GM18520 (cell line): Measurements from ENCODE around the gene FAM110C.
"Not testable (repeated sequence)": the region's sequence is repeated elsewhere in the genome, so short reads cannot be mapped to it uniquely, and the experiment has no call there.

Source experiments
- ATAC-seq: cut with Tn5 transposase; IDR thresholded peaks from one replicate; pipeline ENCODE4 v1.9.1; 2021; ENCODE audit not compliant: unreplicated experiment

FAM110C gene, protein sequence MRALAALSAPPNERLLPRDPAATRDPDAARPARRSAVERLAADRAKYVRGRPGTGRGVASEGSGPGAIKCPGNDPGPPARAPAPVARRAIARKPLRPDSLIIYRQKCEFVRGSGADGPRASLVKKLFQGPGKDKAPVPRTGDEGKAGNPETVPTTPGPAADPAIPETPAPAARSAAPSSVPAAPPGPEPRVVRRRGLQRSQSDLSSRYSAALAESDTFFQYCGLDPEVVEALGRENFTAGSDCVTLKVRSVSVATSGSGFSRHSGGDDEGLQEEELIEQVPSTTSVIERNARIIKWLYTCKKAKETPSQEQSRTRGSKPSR

DNA sequence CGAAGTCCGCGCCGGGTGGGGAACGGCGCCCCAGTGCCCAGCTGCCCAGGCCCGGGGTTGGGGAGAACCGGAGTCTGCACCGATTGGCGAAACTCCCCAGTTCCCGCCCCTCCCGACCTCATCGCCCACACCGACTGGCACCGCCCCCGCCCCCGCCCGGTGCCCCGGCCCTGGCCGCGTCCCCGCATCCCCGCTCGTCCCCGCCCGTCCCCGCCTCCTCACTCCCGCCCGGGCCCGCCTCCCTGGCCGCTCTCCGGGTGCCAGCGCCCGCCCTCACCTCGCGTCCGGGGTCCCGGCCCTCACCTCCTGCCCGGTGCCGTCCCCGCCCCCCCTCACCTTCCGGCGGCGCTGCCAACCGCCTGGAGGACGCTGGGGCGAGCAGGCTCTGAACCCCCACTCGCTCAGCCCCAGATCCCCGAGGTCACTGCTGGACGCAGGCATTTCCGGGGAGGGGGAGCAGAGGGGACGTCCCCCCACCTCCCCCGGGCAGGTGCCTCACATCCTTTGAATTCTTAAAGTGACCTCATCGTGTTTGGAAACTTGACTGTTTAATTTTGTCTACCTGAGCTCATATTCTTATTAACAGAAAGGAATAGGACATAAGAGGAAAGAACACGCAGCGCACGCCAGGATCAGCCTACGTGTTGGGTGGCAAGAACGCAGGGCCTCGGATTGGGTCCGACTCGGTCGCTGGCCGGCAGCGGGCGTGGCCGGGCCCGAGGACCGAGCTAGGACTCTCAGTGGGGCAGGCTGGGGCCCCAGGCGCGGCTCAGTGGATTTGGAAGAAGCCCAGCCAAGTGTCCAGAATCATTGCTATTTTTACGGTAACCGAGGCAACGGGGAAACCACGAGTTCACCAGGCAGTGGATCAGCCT lies at the start of gene FAM110C:
TSS of gene FAM110C (minus strand) at position 35 of the 875 bp plus-strand sequence. CDS start 120 bp downstream, outside the sequence.
- ATAC-seq, result no peak

DNA sequence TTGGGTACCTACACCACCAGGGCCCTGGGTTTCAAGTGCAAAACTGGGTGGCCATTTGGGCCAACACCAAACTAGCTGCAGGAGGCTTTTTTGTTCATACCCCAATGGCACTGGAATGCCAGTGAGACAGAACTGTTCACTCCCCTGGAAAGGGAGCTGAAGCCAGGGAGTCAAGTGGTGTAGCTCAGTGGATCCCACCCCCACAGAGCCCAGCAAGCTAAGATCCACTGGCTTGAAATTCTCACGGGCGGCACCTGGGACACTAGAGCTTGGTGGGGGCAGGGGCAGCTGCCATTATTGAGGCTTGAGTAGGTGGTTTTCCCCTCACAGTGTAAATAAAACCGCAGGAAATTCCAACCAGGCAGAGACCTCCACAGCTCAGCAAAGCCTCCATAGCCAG lies 46.0 kb upstream of the FAM110C start:
- ATAC-seq, result no peak

DNA sequence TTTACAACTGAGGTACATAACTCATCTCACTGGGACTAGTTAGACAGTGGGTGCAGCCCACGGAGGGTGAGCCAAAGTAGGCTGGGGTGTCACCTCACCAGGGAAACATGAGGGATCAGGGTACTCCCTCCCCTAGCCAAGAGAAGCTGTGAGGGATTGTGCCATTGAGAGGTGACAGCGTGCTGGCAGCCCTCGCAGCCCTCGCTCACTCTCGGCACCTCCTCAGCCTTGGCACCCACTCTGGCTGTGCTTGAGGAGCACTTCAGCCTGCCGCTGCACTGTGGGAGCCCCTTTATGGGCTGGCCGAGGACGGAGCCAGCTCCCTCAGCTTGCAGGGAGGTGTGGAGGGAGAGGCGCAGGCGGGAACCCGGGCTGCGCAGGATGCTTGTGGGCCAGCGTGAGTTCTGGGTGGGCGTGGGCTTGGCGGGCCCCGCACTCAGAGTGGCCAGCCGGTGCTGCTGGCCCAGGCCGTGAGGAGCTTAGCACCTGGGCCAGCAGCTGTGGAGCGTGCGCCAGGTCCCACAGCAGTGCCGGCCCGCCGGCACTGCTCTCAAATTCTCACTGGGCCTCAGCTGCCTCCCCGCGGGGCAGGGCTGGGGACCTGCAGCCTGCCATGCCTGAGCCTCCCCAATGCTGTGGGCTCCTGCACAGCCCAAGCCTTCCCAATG lies 44.5 kb upstream of the FAM110C start:
- ATAC-seq, result no peak

DNA sequence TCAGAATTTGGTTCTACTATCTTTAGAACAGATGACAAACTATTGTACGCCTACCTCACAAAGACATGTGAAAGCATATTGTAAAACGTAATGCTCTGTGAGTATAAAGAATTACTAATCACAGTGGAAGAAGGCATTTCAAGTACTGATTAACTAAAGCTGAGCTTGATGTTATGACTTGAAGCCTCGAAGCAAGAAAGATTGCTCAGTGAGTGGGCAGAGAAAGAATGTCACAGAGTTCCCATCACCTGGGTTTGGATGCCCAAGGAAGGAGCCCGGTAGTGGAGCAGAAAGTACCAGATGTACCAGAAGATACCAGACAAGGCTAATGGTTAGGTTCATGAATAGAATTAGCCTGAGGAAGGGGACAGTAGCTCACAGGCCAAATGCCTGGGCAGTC lies 39.5 kb upstream of the FAM110C start:
- ATAC-seq, result no peak

DNA sequence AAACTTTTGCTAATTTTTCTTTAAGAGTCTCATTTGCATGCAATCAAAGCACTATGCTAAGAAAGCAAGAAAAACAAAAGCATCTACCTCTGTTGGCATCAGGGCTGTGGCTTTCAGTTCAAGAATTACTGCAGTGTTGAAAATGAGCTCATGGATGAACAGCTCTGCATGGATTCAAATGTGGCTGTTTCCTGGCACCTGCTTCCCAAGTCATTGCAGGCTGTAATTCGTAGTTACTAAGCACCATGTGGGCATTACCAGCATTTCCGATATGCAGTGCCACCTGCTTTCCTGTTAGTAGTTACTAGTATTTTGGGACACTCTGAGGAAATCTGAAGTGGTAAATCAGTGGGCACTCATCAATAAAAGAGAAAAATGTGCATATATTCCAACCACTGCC lies 37.8 kb upstream of the FAM110C start:
- ATAC-seq, result no peak

DNA sequence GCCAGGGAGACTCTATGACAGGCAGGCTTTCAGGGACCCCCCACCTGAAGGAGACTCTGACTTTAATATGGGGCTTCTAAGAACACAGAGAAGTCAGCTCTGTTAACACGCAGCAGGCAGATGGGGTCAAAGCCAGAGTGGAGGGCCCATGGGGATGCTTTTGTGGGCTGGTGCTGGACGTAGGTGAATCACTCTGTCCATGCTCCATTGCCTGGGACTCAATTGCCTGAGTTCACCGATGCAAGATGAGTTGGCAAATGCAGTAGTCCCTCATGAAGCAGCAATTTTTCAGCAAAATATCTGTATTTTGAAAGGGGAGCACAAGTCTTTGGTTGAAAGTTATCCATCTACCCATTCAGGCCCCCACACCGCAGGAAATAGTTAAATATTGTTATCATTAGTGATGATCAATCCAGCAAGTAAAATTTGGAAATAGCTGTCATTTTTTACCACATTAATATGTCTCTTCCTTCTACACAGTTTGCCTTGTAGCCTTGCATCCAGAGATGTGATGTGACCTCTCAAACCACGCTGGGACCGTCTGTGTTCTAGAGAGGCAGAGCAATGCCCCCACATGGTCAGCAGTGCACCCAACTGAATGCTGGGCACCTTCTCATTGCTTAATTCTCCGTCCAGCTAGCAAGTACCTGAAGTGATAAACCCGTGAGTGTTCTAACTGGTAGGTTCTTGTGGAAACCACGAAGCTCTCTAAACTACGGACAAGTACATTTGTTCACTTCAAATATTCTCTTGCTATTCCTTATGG lies 34.8 kb upstream of the FAM110C start:
- ATAC-seq, result no peak

DNA sequence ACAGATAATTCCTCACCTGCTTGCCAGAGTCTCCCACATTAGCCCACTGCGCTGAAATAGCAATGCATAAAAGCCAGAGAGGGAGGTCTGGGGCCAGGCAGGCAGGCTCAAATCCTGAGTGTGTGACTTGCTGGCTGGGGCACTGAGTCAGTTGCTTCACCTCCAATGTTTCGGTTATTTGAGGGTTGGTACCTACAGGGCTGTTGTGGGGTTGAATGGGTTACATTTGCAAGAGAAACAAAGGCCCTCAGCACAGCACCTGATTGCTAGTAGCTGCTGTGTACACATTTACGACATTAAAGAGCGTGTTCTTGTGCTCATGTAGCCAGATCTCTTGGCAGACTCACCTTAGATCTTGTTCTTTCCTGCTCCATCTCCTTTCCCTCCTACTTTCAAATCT lies 34.1 kb upstream of the FAM110C start:
- ATAC-seq, result no peak

DNA sequence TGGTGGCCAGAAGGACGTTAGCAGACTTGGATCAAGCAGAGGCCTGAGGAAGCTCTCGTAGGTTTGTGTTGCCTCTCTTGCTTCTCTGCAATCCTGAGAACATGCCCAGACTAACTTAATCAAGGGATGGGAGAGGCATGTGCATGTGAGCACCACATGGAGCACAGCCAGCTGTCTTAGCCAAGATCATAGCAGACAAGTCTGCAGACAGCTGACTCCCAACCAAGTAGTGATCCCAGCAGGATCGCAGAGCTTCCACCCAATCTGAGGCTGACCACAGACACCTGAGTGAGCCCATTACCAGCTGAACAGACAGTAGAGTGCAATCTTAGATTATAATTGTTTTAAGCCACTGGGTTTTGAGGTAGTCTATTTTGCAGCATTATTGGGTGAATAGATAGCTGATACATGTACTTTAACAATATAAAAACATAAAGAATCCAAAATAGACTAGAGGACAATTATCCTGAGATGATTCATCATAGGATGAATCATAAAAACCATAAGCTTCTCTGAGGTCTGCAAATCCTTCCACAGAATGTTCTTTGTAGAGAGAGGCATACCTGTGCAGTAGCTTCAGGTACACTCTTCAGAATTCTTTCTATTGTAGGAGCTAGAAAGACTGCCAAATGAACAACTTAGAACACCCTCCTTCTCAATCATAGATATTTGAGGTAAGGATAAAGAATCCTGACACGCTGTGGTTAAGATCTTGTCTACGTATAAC lies 25.2 kb upstream of the FAM110C start:
- ATAC-seq, result no peak

DNA sequence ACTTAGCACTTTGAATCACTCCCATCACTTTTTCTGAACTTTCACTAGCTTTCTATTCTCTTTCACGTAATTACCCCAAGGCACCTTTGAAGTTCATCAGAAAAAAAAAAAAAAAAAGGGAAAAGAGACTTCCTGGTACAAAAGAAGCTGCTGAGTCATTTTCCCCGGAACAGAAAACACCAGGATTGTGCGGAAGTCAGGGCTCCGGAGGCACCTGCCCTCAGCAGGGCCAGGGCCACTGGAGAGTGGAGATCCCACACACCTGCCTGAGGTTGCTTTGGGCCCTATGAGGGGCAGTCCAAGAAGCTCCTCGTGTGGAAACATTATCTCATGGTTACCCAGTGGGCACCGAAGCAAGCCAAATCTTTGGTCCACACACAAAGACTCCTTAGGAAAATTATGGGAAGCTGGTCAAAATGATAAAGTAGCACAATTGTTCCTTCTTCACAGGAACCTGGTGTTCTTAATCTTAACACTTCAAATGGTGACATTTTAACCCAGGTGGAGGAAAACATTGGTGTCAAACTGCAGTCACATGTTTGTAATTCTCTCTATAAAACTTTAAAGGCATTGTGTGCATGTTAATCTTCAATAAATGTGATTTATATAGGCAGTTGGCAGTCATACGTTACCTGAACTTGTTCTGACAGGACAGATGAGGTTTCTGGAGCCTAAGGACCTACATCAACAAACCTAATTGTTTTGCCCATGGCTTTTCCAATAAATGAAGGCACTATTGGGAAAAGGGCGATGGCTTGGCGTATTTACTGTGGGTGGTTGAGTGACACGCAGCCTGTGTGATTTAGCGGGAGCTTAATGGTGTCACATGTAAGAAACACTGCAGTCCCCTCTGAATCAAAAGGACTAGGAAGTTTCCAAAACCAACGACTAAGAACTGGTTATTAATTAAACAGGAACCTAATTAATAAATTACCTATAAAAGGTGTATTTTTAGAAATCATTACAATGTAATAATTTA lies 23.4 kb upstream of the FAM110C start:
- no peak for ATAC-seq

DNA sequence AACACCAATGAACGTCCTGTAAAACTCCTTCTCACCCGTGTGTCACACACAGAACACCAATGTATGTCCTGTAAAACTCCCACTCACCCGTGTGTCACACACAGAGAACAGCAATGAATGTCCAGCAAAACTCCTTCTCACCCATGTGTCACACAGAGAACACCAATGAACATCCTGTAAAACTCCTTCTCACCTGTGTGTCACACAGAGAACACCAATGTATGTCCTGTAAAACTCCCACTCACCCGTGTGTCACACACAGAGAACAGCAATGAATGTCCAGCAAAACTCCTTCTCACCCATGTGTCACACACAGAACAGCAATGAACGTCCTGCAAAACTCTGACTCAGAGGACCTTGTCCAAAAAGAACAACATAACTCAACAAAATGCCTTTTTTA lies 22.3 kb upstream of the FAM110C start:
- not testable (repeated sequence) for ATAC-seq

DNA sequence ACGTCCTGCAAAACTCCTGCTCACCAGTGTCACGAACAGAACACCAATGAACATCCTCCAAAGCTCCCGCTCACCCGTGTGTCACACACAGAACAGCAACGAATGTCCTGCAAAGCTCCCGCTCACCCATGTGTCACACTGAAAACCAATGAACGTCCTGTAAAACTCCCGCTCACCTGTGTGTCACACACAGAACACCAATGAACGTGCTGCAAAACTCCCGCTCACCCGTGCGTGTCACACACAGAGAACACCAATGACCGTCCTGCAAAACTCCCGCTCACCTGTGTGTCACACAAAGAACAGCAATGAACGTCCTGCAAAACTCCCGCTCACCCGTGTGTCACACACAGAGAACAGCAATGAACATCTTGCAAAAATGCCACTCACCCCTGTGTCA lies 20.5 kb upstream of the FAM110C start:
- ATAC-seq, result no peak

DNA sequence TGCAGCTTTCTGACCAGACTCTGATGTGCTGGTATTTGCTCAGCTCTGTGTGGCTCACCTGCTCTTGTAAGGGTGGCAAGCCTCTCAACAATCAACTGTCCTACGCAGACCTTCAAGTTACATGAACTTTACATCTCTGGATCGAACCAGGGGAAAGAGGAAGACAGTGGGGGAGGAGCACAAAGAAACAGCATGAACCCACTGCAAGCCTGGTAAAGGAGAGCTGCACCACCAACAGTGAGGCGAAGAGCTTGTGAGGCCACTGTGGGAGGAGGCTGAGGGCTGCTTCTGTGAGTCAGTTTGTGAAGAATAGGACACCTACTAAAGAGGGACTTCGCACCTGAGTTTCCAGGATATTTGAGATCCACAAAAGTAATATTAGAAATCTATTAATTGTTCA lies 18.8 kb upstream of the FAM110C start:
- ATAC-seq, result no peak

DNA sequence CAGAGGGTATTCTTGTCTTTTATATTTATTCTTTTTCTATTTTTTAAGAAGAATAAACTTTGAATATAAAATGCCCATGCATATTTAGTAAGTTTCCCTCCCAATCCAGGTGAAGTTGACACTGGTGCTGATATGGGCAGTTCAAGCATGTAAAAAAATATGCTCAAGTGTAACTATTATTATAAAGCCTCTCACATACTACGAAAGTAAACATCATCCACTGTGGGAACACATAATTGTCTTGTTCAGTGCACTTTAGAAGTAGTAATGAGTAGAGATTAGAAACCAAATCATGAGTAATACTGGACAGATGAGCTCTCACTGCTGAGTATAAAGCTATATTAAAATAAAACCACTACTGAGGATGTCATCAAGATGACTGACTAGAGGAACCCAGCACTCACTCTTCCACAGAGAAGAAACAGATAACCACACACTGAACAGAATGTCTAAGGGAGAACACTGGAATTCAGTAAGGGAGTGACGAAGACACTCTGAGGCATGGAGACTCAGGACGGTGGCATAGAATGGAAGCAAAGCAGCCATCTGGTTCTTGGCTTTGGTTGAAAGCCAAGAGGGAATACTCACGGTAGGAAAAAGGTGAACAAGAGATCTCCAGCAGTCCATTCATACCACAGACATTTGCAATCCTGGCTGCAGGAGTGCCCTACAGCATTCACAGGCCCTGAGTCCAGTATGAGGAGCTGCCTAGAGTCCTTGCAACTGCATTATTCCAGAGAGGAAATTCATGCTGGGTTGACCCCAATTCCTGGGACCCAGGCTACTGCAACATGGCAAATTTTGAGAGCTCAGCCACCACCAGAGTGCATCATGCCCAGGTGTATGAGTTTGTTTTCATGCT lies 9.5 kb upstream of the FAM110C start:
- ATAC-seq, result no peak

DNA sequence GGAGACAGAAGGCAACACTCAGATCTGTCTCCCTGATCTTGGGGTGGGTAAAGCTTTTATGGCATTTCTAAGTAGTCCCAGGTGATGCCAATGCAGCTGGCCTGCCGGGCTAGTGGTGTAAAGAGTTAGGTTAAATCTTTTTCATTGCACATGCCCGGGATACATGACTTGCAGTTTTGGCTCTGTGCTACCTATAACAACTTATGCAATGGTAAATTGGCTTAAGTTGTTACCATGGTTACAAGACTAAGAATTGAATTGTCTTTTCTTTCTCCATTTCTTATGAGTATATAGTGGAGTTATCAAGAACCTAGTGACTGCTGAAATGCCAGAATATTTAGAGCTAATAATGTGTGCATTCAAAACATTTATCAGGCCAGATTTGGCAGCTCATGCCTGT lies 5.3 kb upstream of the FAM110C start:
- ATAC-seq, result no peak

DNA sequence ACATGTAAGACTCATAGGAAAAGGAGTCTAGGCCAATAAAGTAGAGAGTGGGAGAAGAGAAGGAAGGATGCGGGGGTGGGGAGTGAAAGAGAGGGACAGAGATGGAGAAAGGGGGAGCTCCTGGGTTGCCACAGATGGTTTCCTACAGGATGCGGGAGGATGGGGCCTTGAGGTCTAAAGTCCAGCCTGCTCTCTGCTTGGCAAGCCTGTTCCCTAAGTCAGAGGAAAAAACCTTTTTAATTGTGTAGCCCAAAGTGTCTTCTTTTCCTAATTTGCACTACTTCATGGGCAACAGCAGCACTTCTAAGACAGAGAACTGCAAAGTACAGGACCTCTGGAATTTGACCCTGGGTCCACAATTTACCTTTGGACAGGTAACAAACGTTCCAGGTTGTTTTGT lies 1.4 kb upstream of the FAM110C start:
- no peak for ATAC-seq

DNA sequence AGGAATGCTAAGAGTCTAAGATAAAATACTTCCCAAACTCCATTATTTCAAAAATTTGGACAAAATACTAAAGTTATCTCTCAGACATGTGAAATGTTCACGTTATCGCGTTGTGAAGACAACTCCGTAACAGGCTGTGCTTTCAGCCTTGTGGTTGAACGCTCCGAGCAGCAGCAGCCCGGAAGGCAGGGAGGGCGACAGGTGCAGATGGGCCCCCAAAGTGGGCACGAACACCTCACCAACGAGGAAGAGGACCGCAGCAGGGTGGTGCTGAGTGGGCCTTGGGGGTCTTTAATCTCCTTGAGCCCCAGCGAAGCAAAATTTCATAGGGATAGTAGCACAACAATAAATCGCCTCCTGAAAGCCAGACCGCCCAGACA lies 1.0 kb upstream of the FAM110C start:
- no peak for ATAC-seq

DNA sequence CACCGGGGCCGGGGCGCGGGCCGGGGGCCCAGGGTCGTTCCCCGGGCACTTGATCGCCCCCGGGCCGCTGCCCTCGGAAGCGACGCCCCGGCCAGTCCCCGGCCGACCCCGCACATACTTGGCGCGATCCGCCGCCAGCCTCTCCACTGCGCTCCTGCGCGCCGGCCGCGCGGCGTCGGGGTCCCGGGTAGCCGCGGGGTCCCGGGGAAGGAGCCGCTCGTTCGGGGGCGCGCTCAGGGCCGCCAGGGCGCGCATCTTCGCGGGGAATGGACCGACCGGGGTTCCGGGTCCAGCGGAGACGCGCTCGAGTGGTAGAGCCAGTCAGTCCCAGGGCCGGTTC lies 204 bp downstream of the FAM110C start:
- ATAC-seq, result no peak

DNA sequence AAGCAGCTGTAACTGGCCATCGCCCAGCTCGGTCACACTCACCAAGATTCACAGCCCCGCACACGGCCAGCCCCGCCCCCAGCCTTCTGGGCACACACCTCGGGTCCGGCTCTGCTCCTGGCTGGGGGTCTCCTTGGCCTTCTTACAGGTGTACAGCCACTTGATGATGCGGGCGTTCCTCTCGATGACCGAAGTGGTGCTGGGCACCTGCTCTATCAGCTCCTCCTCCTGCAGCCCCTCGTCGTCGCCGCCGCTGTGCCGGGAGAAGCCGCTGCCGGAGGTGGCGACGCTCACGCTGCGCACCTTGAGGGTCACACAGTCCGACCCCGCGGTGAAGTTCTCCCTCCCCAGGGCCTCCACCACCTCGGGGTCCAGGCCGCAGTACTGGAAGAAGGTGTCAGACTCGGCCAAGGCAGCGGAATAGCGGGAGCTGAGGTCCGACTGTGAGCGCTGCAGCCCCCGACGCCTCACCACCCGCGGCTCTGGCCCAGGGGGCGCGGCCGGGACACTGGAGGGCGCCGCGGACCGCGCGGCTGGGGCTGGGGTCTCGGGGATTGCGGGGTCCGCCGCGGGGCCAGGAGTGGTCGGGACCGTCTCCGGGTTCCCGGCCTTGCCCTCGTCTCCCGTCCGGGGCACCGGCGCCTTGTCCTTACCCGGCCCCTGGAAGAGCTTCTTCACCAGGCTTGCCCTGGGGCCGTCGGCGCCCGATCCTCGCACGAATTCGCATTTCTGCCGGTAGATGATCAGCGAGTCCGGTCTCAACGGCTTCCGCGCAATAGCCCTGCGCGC lies 769 bp downstream of the FAM110C start:
- ATAC-seq, result no peak
